CD1c-positive myeloid dendritic cell (primary cell): ENCODE results near the gene EGFL8.

Experiments
- DNase-seq: peaks from one replicate; pipeline ENCODE4 v3.0.0-alpha.2; 2016; ENCODE audit errors: extremely low spot score

Gene EGFL8

GRCh38 chr6:32146687-32147086 lies 17.7 kb upstream of the EGFL8 start:
- DNase-seq: no peak

- no peak for DNase-seq
These were observed 16.8 kb upstream of the EGFL8 start for GRCh38 chr6:32147401-32148132.

GRCh38 chr6:32148289-32149091 lies 15.9 kb upstream of the EGFL8 start:
- DNase-seq: peak; percentile 84

GRCh38 chr6:32149092-32149755 lies 15.2 kb upstream of the EGFL8 start:
- no peak for DNase-seq

- DNase-seq: no peak
These were observed 14.2 kb upstream of the EGFL8 start for GRCh38 chr6:32149932-32150870.

GRCh38 chr6:32151181-32151862 lies 13.1 kb upstream of the EGFL8 start:
- DNase-seq: no peak

GRCh38 chr6:32151863-32152768 lies 12.3 kb upstream of the EGFL8 start, which contains the start of gene PRRT1:
Gene PRRT1, minus strand, starts transcription at chr6:32151939. Its CDS starts 112 bp downstream, at chr6:32151827.
- DNase-seq: no peak

- no peak for DNase-seq
These were observed 11.4 kb upstream of the EGFL8 start for GRCh38 chr6:32152769-32153563.

- DNase-seq: peak; percentile 53
These were observed 10.6 kb upstream of the EGFL8 start, which contains the start of gene PPT2 for GRCh38 chr6:32153564-32154513. Gene PPT2, plus strand, starts transcription at chr6:32154141. Its CDS starts 454 bp downstream, at chr6:32154595.

GRCh38 chr6:32154514-32155161 lies 9.8 kb upstream of the EGFL8 start:
- DNase-seq: peak; percentile 59

GRCh38 chr6:32156891-32157290 lies 7.5 kb upstream of the EGFL8 start:
- DNase-seq: no peak

- no peak for DNase-seq
These were observed 6.3 kb upstream of the EGFL8 start for GRCh38 chr6:32158052-32158451.

- no peak for DNase-seq
These were observed 686 bp upstream of the EGFL8 start for GRCh38 chr6:32163559-32164258.

- no peak for DNase-seq
These were observed 2.1 kb downstream of the EGFL8 start for GRCh38 chr6:32166411-32167061.

GRCh38 chr6:32167154-32167760 lies 2.9 kb downstream of the EGFL8 start:
- DNase-seq: no peak
